ENCODE measurements around the gene F12.

Gene F12

GRCh38 chr5:177412603-177413233 lies 3.4 kb upstream of the F12 start:
- peak; percentile 29 for DNase-seq (ENCODE audit: low spot score)

DNA sequence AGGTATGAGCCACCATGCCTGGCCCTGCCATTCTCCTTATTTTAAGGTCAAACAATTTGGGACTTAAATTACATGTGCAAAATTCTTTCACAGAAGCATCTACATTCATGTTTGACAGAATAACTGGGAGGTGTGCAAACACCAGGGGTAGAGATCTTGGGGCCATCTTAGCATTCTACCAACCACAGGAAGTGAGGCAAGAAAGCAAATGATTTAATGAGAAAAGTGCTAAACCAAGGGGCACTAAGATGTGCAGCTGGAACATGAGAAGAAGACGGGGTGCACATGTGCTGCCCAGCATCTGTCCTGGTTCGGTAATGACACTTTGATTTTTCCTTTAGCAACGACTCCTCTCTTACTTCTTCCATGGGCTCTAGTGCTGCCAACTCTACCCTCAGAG lies 1.2 kb upstream of the F12 start:
- DNase-seq (ENCODE audit: low spot score), result no peak

DNA sequence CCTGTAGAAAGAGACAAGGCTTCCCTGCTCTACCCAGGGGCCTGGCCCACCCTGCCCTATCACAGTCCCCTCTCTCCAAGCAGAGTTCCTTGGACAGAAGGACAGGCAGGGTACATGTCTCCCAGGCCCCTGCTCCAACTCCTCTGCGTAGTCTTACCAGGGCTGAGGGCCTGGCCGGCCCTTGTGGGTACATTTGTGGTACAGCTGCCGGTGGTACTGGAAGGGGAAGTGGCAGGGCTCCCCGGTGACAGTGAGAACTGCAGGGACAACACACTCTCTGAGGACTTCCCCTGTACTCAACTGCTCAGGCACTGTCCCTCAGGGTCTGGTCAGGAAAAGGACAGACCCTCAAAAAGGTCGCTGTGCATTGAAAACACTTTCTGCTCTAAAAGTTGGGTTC lies 3.6 kb downstream of the F12 start:
- DNase-seq (ENCODE audit: low spot score), result no peak

DNA sequence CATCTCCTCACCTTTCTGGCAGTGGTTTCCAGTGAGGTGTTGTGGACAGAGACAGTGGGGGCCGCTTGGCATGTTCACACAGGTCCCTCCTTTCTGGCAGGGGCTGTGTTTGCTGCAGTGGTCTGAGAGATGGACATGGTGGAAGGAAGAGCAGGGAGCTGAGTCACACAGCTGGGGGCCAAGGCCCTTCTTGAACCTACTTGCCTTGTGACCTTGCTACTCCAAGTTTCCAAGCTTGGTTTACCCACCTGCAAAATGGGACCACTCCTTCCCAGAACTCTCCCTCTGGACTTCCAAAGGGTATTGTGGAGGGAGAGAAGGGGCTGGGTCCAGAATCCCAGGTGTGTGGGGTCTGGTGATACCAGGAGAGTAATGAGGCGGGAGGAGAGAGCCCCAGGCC lies 4.1 kb downstream of the F12 start:
- DNase-seq (ENCODE audit: low spot score), result no peak

- DNase-seq (ENCODE audit: low spot score), result no peak
These were observed 4.7 kb downstream of the F12 start for GRCh38 chr5:177404641-177405179.

DNA sequence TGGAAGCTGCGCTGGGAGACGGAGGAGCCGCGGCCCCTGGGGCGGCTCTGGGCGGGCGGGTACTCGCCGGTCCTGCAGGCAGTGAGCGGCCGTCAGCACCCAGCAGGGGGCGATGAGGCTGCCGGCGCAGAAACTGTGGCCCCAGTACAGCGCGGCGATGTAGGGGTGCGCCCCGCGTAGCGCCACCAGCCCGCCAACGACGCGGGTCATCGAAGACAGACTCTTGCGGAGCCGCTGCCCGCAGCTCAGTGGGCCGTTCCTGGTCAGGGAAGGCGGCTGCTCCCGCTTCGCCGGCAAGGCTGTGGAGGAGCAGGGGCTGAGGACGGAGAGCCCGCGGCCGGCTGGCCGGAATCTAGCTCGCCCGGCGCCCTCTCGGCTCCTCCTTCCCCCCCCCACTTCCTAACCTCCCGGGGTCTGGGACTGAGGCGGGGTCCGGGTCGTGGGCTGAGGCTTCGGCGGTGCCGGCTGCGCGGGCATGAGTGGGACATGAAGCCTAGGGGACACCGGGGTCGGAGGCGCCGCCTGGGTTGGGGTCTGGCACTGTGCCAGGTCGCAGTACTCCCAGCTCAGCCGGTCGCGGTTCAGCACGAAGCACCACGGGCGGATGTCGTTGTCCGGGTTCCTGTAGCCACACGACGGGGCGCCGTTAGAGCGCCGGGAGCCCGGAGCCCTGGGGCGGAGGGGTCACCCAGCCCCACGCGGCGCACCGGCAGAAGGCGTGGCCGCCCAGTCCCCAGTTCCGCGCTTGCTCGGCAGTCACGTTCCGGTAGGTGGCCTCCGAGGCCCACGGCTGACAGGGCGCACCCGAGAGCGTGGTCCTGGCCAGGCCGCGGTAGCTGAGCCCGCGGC lies 5.3 kb downstream of the F12 start:
- peak; percentile 86 for DNase-seq (ENCODE audit: low spot score)

DNA sequence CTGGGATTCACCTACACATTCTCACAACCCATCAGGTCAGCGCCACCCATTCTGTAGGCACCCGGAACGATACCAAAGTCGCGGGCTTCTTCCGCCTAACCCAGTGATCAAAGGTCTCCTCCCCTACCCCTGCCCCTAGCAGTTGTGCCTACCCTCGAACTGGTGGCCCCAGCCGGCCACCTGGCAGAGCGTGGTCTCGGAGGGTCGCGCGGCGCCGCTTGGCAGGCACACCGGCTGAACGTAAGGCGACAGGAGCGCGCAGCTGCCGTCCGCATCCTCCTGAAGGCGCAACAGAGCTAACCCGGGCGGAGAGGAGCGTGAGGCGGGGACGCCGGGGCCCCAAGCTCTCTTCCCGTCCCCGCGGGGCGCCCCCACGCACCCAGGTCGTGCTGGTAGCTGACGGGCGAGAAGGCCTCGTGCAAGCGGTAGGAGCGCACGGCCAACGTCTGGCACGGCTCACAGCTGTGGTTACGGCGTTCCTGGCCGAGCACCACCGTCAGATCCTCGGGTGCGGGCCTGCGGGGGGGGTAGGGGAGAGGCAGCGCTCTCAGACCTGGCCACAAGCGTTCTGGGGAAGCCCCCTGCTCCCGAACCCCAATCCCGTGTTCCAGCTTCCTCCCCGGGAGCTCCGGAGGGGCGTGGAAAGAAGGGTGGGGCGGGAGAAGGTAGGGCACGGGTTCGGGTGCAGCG lies 6.1 kb downstream of the F12 start:
- peak; percentile 47 for DNase-seq (ENCODE audit: low spot score)

GRCh38 chr5:177402271-177403043 lies 6.9 kb downstream of the F12 start:
- peak; percentile 79 for DNase-seq (ENCODE audit: low spot score)

GRCh38 chr5:177399997-177400868 lies 9.1 kb downstream of the F12 start, which contains the start of gene PFN3:
PFN3 (minus strand) TSS chr5:177400661; CDS start chr5:177400576, 85 bp downstream.
- no peak for DNase-seq (ENCODE audit: low spot score)

DNA sequence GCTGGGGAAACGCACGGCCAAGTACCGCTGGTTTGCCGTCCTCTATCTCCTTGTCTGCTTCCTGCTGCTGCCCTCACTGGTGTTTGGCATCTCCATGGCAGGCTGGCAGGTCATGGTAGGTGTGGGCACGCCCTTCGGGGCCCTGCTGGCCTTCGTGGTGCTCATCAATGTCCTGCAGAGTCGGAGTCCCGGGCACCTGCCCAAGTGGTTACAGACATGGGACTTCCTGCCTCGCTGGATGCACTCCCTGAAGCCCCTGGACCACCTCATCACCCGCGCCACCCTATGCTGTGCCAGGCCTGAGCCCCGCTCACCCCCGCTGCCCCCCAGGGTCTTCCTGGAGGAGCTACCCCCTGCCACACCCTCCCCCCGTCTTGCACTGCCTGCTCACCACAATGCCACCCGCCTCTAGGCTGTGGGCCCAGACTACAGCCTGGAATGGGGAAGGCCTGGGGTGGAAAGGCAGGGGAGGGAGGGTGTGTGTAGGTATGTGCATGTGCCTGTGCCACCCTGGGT lies 11.4 kb downstream of the F12 start:
- no peak for DNase-seq (ENCODE audit: low spot score)

DNA sequence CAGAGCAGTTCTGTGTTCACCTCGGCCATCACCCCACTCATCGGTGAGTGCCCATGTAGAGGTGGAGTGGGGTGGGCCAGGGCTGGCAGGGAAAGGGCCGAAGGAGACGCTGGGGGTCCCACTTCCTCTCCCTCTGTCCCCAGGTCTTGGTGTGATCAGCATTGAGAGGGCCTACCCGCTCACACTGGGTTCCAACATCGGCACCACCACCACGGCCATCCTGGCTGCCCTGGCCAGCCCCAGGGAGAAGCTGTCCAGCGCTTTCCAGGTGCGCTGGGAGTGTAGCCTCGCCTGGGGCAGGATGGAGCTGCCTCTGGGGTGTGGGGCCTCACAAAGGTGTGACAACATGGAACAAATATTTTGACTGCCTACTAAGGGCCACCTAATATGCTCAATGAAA lies 12.6 kb downstream of the F12 start:
- no peak for DNase-seq (ENCODE audit: low spot score)

DNA sequence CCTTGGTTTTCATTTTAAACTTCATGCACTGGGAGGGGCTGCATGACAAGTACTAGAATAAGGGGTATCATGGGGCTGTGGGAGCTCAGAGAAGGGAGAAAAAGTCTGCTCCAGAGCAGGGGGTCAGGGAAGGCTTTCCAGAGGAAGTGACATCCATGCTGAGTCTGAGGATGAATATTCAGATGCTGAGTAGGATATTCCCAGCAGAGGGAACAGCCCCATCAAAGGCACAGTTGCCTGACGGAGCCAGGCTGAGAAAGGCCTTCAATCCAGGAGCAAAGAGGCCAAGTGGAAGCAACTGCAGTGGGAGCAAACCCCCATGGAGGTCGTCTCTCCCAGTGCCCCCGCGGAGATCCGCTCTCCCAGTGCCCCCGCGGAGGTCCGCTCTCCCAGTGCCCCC lies 13.3 kb downstream of the F12 start:
- no peak for DNase-seq (ENCODE audit: low spot score)

DNA sequence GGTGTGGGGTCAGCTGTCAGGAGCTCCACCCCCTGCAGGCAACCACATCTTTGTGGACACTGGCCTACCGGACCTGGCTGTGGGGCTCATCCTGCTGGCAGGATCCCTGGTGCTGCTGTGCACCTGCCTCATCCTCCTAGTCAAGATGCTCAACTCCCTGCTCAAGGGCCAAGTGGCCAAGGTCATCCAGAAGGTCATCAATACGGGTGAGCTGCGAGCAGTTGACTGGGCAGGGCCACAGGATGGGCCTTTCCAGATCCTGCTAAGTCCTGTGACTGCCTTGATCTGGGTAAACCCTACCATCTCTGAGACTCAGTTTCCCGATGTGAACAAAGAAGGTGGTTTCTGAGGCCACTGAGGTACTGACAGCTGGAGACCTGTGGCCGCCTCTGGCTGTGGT lies 15.4 kb downstream of the F12 start:
- DNase-seq (ENCODE audit: low spot score), result no peak

- DNase-seq (ENCODE audit: low spot score), result no peak
These were observed 16.1 kb downstream of the F12 start for GRCh38 chr5:177393206-177393765.

DNA sequence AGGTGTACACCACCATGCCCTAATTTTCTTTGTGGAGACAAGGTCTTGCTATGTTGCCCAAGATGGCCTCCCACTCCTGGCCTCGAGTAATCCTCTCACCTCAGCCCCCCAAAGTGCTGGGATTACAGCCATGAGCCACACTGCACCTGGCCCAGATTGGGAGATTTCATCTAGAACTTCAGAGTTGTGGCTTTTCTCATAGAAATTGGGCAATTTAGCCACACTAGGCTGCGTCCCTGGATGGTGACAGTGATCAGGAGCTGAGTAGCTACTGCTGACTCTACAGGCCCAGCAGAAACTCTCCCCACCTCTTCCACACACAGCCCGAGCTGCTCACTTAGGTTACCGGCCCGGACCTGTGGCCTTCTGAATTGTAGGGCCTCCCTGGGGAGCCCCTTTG lies 16.6 kb downstream of the F12 start:
- no peak for DNase-seq (ENCODE audit: low spot score)

GRCh38 chr5:177390363-177391300 lies 18.7 kb downstream of the F12 start:
- DNase-seq (ENCODE audit: low spot score), result peak; percentile 92

GRCh38 chr5:177389241-177390169 lies 19.9 kb downstream of the F12 start:
- peak; percentile 73 for DNase-seq (ENCODE audit: low spot score)

GRCh38 chr5:177388521-177389052 lies 20.8 kb downstream of the F12 start:
- DNase-seq (ENCODE audit: low spot score), result no peak

All from CD4-positive, alpha-beta T cell treated with Interleukin-6 at 100 ng/mL for 8 hours (primary cell).